ENCODE results near the gene PDIK1L. TPM values are rescaled to one million over a fixed set of nuclear protein-coding genes. Genes with fewer than 3 reads are reported as not detected.

The PDIK1L gene
- total RNA-seq, result 8.9 and 9.4 TPM in 2 replicates

GRCh38 chr1:26111530-26112406, at the start of gene PDIK1L:
Gene PDIK1L, plus strand, starts transcription at chr1:26111824. Its CDS starts 2,485 bp downstream, at chr1:26114309.

GRCh38 chr1:26067432-26067911, 44.2 kb upstream of the PDIK1L start, which contains the start of gene TRIM63:
Gene TRIM63, minus strand, starts transcription at chr1:26067630. Its CDS starts 136 bp downstream, at chr1:26067494.

GRCh38 chr1:26158908-26159742, 47.5 kb downstream of the PDIK1L start, which contains the start of gene FAM110D:
Gene FAM110D, plus strand, starts transcription at chr1:26159079. Its CDS starts 2,213 bp downstream, at chr1:26161292.

GRCh38 chr1:26168410-26169197, 57.0 kb downstream of the PDIK1L start, which contains the start of gene C1orf232:
Gene C1orf232, minus strand, starts transcription at chr1:26168963. Its CDS starts 464 bp downstream, at chr1:26168499.

GRCh38 chr1:26169669-26170471, 58.2 kb downstream of the PDIK1L start, which contains the start of gene ZNF593:
Gene ZNF593, plus strand, starts transcription at chr1:26169908. Its CDS starts 76 bp downstream, at chr1:26169984.

GRCh38 chr1:26171084-26172072, 59.8 kb downstream of the PDIK1L start, which contains the start of gene ZNF593OS:
Gene ZNF593OS, minus strand, starts transcription at chr1:26171832. Its CDS starts 171 bp downstream, at chr1:26171661.

Other genes with a start within 250 kb of the PDIK1L start
- gene PAQR7, start 236.1 kb upstream of the PDIK1L start, total RNA-seq, result 2.7 and 4.4 TPM in 2 replicates
- gene STMN1, start 205.4 kb upstream of the PDIK1L start, total RNA-seq, result 235 and 276 TPM in 2 replicates
- gene PAFAH2, start 113.8 kb upstream of the PDIK1L start, total RNA-seq, result 5.7 and 7.0 TPM in 2 replicates
- under 0.01 TPM in 2 replicates for gene EXTL1, start 90.0 kb upstream of the PDIK1L start, total RNA-seq
- not detected in 2 replicates for gene SLC30A2, start 65.7 kb upstream of the PDIK1L start, total RNA-seq
- not detected in 2 replicates for gene TRIM63, start 44.2 kb upstream of the PDIK1L start, total RNA-seq
- 0.66 and 2.7 TPM in 2 replicates for gene FAM110D, start 47.3 kb downstream of the PDIK1L start, total RNA-seq
- gene C1orf232, start 57.1 kb downstream of the PDIK1L start, total RNA-seq, result not detected in 2 replicates
- 20.2 and 21.7 TPM in 2 replicates for gene ZNF593, start 58.1 kb downstream of the PDIK1L start, total RNA-seq
- not detected in 2 replicates for gene ZNF593OS, start 60.0 kb downstream of the PDIK1L start, total RNA-seq
- 0.13 TPM in 1 of 2 replicates, not detected in the other for gene CNKSR1, start 65.7 kb downstream of the PDIK1L start, total RNA-seq
- not detected in 2 replicates for gene CATSPER4, start 78.8 kb downstream of the PDIK1L start, total RNA-seq
- 11.3 and 17.1 TPM in 2 replicates for gene CEP85, start 122.4 kb downstream of the PDIK1L start, total RNA-seq
- 33.6 and 41.1 TPM in 2 replicates for gene SH3BGRL3, start 168.3 kb downstream of the PDIK1L start, total RNA-seq
- gene UBXN11, start 194.8 kb downstream of the PDIK1L start, total RNA-seq, result 2.7 and 4.5 TPM in 2 replicates
- not detected in 2 replicates for gene CD52, start 206.1 kb downstream of the PDIK1L start, total RNA-seq
- not detected in 2 replicates for gene CRYBG2, start 242.3 kb downstream of the PDIK1L start, total RNA-seq

Measured in thoracic aorta endothelial cell (primary cell).